ENCODE measurements around the gene MGAT3. TPM values are rescaled to one million over a fixed set of nuclear protein-coding genes. Genes with fewer than 3 reads are reported as not detected.

MGAT3 gene
- total RNA-seq, 6 donors from 2014 or later, result 5.2 to 45.0 (median 26.0) TPM

- Histone ChIP-seq H3K27me3 (no peaks in the 10 kb centered on the region), H3K36me3 (peaks cover 17 to 72% (median 63%) of the 10 kb centered on the region in 4 donors), H3K4me3 (no peak overlapping the region), H3K9me3 (no peaks in the 10 kb centered on the region), H3K4me1 (peaks cover 9 to 19% (median 14%) of the 10 kb centered on the region in 4 donors), H3K27ac (peak overlapping the region; percentile 70 to 91 (median 87))
- ATAC-seq (ENCODE audit: low FRiP score in 2 of 2) (no peak), DNase-seq (no peak)
- TF ChIP-seq POLR2AphosphoS5 (IDR thresholded peaks at IDR 0.05) (no peak), EP300 (IDR thresholded peaks at IDR 0.05) (no peak), CTCF (IDR thresholded peaks at IDR 0.05) (no peak), POLR2A (IDR thresholded peaks at IDR 0.05) (no peak)
- 89 to 94% methylated on average over 8 to 9 of the region's 10 CpGs for WGBS, 2 donors
Measured at GRCh38 chr22:39430576-39431150, 26.1 kb upstream of the MGAT3 start.

GRCh38 chr22:39431216-39431801 is 25.5 kb upstream of the MGAT3 start:
- no peak for ATAC-seq (ENCODE audit: low FRiP score in 2 of 2)
- peaks cover 17 to 68% (median 61%) of the 10 kb centered on the region in 4 donors for H3K36me3 ChIP-seq

GRCh38 chr22:39431821-39432251 is 25.0 kb upstream of the MGAT3 start:
- no peaks in the 10 kb centered on the region for H3K27me3 ChIP-seq
- H3K9me3 ChIP-seq, result no peaks in the 10 kb centered on the region
- 51% methylated on average over 6 to 8 of the region's 8 CpGs for WGBS, 2 donors
- peaks cover 13 to 63% (median 56%) of the 10 kb centered on the region in 4 donors for H3K36me3 ChIP-seq
- peaks cover 10 to 20% (median 16%) of the 10 kb centered on the region in 4 donors for H3K4me1 ChIP-seq
- peak overlapping the region in 1 of 4 donors; percentile 13 for H3K4me3 ChIP-seq
- DNase-seq (no peak), ATAC-seq (ENCODE audit: low FRiP score in 2 of 2) (no peak)
- TF ChIP-seq POLR2A (IDR thresholded peaks at IDR 0.05) (no peak), POLR2AphosphoS5 (IDR thresholded peaks at IDR 0.05) (peak in 1 of 2 donors; percentile 36), EP300 (IDR thresholded peaks at IDR 0.05) (peak in 2 of 4 donors; percentile 27 to 40), CTCF (IDR thresholded peaks at IDR 0.05) (no peak)
- peak overlapping the region; percentile 70 to 91 (median 87) for H3K27ac ChIP-seq

More at GRCh38 chr22:39431216-39431801, 25.5 kb upstream of the MGAT3 start:
- H3K4me3 ChIP-seq, result no peak overlapping the region
- H3K27me3 ChIP-seq, result no peaks in the 10 kb centered on the region
- DNase-seq, result no peak
- H3K9me3 ChIP-seq, result no peaks in the 10 kb centered on the region
- peaks cover 9 to 19% (median 14%) of the 10 kb centered on the region in 4 donors for H3K4me1 ChIP-seq
- TF ChIP-seq CTCF (IDR thresholded peaks at IDR 0.05) (no peak), POLR2A (IDR thresholded peaks at IDR 0.05) (no peak), EP300 (IDR thresholded peaks at IDR 0.05) (no peak), POLR2AphosphoS5 (IDR thresholded peaks at IDR 0.05) (no peak)
- 76 to 79% methylated on average over 2 to 11 of the region's 11 CpGs for WGBS, 2 donors
- peak overlapping the region; percentile 70 to 91 (median 87) for H3K27ac ChIP-seq

- Histone ChIP-seq H3K4me1 (peaks cover 15 to 25% (median 21%) of the 10 kb centered on the region in 4 donors), H3K27ac (peak overlapping the region; percentile 70 to 91 (median 87)), H3K9me3 (no peaks in the 10 kb centered on the region), H3K4me3 (peak overlapping the region in 1 of 4 donors; percentile 13), H3K36me3 (peaks cover 10 to 58% (median 51%) of the 10 kb centered on the region in 4 donors), H3K27me3 (no peaks in the 10 kb centered on the region)
- TF ChIP-seq POLR2A (IDR thresholded peaks at IDR 0.05) (no peak), CTCF (IDR thresholded peaks at IDR 0.05) (no peak), POLR2AphosphoS5 (IDR thresholded peaks at IDR 0.05) (no peak), EP300 (IDR thresholded peaks at IDR 0.05) (no peak)
- 72 to 77% methylated on average over 5 to 10 of the region's 10 CpGs for WGBS, 2 donors
- DNase-seq (no peak), ATAC-seq (ENCODE audit: low FRiP score in 2 of 2) (no peak)
Measured at GRCh38 chr22:39432361-39432811, 24.4 kb upstream of the MGAT3 start.

Measured in upper lobe of left lung (tissue), 6 donors.